ENCODE data around the gene FBXL20.

DNA sequence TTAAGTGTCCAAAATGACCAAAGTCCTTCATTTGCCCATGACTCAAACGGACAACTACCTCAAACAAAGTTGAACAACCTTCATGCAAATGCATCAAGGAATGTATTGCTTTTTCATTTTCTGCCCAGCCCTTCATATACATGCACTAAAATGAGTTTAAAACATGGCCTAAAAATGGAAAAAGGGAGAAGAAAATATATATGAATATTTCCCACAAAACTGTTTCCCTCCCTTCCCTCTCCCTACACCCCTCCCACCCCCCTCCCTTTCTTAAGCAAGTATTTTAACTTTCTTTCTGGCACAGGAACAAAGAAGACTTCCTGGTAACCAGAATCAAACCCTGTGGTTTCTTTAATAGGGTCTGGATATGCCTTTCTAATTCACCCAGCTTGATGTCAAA is 5.5 kb upstream of the FBXL20 start:
- no peak for TF ChIP-seq CTCF (IDR thresholded peaks at IDR 0.05 in 4 of 5, conservative IDR thresholded peaks at IDR 0.05 in 1 of 5)
- TF ChIP-seq POLR2A (IDR thresholded peaks at IDR 0.05): no peak
